Loucy (cell line): ENCODE measurements around the gene NOX1.

Experiments
- CTCF ChIP-seq: fragments of 200-600 bp; sonication (generic); conservative IDR thresholded peaks from 2 replicates; pipeline ENCODE4 v1.5.1; 2014; ENCODE audit warnings: mild to moderate bottlenecking, antibody characterized with exemption, low read length
- EZH2phosphoT487 ChIP-seq: fragments of 200-600 bp; IDR thresholded peaks from 2 replicates; pipeline ENCODE4 v1.6.1; 2018; ENCODE audit warnings: antibody characterized with exemption, mild to moderate bottlenecking, moderate library complexity, borderline replicate concordance

- TF ChIP-seq CTCF (no peak), EZH2phosphoT487 (no peak)
Observed at GRCh38 chrX:100819534-100819836, 54.7 kb downstream of the NOX1 start.
